HL-60 (cell line): ENCODE measurements around the gene EVX2.

ENCODE experiments used
- DNase-seq, 2 experiments: peaks; one replicate each; pipeline ENCODE4 v3.0.0-alpha.2; 2010 to 2020; ENCODE audit warnings: low read depth in 1 of 2, low spot score in 1 of 2
- H3K27ac ChIP-seq: fragments of 250-450 bp; sonication (Bioruptor Pico); replicated peaks from 2 replicates; pipeline ENCODE4 v1.5.1; 2020; ENCODE audit warnings: mild to moderate bottlenecking, moderate library complexity
- H3K27me3 ChIP-seq: fragments of 250-450 bp; sonication (Bioruptor Pico); 2 replicates; pipeline ENCODE4 v1.5.1; 2021; ENCODE audit warnings: mild to moderate bottlenecking, moderate library complexity; ENCODE audit not compliant: insufficient read depth, poor library complexity, severe bottlenecking
- H3K4me3 ChIP-seq: replicated peaks from 2 replicates; pipeline ENCODE4 v1.5.1; 2011; ENCODE audit warnings: mild to moderate bottlenecking, control low read depth, low read length; ENCODE audit not compliant: insufficient read depth
- GABPA ChIP-seq: IDR thresholded peaks from 2 replicates; pipeline ENCODE4 v1.6.1; 2012; ENCODE audit warnings: low read depth
- POLR2AphosphoS5 ChIP-seq: IDR thresholded peaks from 2 replicates; pipeline ENCODE4 v1.6.1; 2012; ENCODE audit warnings: low read depth
- SPI1 ChIP-seq: IDR thresholded peaks from 2 replicates; pipeline ENCODE4 v1.6.1; 2012; ENCODE audit warnings: low read depth, mild to moderate bottlenecking, borderline replicate concordance
- TF ChIP-seq, protein P1 (sequence below): IDR thresholded peaks from one replicate; pipeline ENCODE4 v1.5.1; 2011; ENCODE audit warnings: low read length, control low read depth, inconsistent platforms; ENCODE audit not compliant: insufficient read depth
- TF ChIP-seq, protein P2 (sequence below): IDR thresholded peaks from 2 replicates; pipeline ENCODE4 v1.6.1; 2012; ENCODE audit warnings: low read depth; ENCODE audit not compliant: insufficient replicate concordance

EVX2 gene

DNA sequence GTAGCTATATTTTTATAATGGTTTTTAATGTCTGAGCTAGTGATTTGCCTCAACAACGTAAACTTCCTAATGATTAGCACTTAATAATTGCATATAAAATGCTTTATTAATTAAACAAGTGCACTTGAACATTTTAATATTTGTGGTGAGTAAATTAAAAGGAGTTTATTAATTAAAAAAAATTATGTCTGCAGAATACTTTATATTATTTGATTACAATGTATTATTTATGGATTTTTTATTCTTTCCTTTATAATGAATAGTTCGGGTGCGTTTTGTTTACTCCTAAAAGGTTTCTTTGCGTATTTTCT is 48.0 kb upstream of the EVX2 start:
- peaks cover 81% of the 10 kb centered on the region for H3K27me3 ChIP-seq
- TF ChIP-seq SPI1, result no peak
- no peak for DNase-seq
- no peak overlapping the region for H3K4me3 ChIP-seq
- no peak overlapping the region for H3K27ac ChIP-seq

DNA sequence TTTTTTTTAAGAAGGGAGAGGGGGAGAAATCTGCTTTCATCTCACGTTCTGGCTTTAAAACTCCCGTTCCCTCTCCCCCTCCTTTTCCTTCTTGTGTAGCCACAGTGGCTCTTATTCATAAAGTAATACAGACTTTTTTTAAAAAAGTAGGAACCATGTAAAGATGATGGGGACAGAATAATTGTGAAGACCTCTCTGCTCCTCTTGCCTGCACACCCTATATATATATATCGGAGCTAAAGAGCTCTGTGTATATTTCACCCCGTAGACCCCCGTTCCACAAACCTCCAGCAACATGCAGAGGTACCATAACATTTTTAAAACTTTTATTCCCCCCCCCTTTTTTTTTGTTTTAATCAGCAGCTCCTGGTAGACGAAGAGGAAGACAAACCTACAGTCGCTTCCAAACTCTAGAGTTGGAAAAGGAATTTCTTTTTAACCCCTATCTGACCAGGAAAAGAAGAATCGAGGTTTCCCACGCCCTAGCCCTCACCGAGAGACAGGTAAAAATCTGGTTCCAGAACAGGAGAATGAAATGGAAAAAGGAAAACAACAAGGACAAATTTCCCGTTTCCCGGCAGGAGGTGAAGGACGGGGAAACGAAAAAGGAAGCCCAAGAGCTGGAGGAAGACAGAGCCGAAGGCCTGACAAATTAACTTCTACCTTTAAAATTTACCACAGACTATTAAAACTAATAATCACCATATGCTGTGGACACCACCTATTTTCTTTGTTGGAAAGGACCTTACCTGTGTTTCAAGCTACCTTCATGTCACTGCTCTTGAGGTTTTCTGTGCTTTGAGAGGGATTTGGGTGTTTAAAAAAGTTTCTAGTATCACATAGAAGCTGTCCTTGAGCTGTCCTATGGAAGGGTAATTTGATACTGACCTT is 47.4 kb upstream of the EVX2 start:
- DNase-seq, result no peak
- Histone ChIP-seq H3K4me3 (no peak overlapping the region), H3K27ac (no peak overlapping the region), H3K27me3 (peaks cover 83% of the 10 kb centered on the region)
- TF ChIP-seq GABPA (no peak), POLR2AphosphoS5 (no peak), SPI1 (no peak)
- TF ChIP-seq, protein P1, sequence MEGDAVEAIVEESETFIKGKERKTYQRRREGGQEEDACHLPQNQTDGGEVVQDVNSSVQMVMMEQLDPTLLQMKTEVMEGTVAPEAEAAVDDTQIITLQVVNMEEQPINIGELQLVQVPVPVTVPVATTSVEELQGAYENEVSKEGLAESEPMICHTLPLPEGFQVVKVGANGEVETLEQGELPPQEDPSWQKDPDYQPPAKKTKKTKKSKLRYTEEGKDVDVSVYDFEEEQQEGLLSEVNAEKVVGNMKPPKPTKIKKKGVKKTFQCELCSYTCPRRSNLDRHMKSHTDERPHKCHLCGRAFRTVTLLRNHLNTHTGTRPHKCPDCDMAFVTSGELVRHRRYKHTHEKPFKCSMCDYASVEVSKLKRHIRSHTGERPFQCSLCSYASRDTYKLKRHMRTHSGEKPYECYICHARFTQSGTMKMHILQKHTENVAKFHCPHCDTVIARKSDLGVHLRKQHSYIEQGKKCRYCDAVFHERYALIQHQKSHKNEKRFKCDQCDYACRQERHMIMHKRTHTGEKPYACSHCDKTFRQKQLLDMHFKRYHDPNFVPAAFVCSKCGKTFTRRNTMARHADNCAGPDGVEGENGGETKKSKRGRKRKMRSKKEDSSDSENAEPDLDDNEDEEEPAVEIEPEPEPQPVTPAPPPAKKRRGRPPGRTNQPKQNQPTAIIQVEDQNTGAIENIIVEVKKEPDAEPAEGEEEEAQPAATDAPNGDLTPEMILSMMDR, result no peak
- TF ChIP-seq, protein P2, sequence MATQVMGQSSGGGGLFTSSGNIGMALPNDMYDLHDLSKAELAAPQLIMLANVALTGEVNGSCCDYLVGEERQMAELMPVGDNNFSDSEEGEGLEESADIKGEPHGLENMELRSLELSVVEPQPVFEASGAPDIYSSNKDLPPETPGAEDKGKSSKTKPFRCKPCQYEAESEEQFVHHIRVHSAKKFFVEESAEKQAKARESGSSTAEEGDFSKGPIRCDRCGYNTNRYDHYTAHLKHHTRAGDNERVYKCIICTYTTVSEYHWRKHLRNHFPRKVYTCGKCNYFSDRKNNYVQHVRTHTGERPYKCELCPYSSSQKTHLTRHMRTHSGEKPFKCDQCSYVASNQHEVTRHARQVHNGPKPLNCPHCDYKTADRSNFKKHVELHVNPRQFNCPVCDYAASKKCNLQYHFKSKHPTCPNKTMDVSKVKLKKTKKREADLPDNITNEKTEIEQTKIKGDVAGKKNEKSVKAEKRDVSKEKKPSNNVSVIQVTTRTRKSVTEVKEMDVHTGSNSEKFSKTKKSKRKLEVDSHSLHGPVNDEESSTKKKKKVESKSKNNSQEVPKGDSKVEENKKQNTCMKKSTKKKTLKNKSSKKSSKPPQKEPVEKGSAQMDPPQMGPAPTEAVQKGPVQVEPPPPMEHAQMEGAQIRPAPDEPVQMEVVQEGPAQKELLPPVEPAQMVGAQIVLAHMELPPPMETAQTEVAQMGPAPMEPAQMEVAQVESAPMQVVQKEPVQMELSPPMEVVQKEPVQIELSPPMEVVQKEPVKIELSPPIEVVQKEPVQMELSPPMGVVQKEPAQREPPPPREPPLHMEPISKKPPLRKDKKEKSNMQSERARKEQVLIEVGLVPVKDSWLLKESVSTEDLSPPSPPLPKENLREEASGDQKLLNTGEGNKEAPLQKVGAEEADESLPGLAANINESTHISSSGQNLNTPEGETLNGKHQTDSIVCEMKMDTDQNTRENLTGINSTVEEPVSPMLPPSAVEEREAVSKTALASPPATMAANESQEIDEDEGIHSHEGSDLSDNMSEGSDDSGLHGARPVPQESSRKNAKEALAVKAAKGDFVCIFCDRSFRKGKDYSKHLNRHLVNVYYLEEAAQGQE, result no peak

DNA sequence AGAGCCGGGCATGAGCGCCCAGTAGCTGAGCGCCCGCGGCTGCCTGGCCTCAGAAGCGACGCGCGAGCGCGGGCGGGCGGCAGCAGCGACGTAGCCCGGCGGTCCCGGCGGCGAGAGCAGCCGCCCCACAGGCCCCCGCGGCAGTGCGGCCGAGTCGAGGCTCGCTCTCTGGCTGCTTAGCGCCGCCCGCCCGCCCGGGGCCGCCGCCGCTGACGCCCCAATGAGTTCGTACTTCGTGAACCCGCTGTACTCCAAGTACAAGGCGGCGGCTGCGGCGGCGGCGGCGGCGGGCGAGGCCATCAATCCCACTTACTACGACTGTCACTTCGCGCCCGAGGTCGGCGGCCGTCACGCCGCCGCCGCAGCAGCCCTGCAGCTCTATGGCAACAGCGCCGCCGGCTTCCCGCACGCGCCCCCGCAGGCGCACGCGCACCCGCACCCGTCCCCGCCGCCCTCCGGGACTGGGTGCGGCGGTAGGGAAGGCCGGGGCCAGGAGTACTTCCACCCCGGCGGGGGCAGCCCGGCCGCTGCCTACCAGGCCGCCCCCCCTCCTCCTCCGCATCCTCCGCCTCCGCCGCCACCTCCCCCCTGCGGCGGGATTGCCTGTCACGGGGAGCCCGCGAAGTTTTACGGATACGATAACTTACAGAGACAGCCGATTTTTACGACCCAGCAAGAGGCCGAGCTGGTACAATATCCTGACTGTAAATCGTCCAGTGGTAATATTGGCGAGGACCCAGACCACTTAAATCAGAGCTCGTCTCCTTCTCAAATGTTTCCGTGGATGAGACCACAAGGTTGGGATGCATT is 46.6 kb upstream of the EVX2 start:
- peaks cover 83% of the 10 kb centered on the region for H3K27me3 ChIP-seq
- no peak overlapping the region for H3K27ac ChIP-seq
- DNase-seq, result no peak
- TF ChIP-seq POLR2AphosphoS5 (no peak), SPI1 (no peak), GABPA (no peak)
- TF ChIP-seq, protein P2, result no peak
- TF ChIP-seq, protein P1, result no peak
- 0 out of 2 replicates have a peak overlapping the region, but pooled peaks have one; percentile 14 for H3K4me3 ChIP-seq

DNA sequence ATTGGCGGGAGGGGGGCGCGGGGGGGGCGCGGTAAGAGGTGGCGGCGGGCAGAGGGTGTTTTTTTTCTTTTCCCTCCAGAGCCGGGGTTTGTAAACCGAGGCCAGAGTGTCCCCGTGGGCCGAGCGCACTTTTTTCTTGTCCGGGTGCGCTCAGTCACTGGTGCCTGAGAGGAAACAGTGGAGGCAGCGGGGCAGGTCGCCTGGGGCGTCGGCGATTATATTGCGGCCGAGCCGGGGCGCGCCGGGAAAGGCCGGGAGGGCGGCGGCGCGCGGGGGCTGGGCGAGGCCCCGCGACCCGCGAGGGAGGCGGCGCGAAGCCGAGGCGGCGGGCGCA is 46.0 kb upstream of the EVX2 start:
- Histone ChIP-seq H3K4me3 (no peak overlapping the region), H3K27ac (no peak overlapping the region), H3K27me3 (peaks cover 83% of the 10 kb centered on the region)
- no peak for TF ChIP-seq POLR2AphosphoS5
- TF ChIP-seq, protein P2, result no peak
- DNase-seq, result no peak
